Measurements from ENCODE around the gene HEATR9.

- TF ChIP-seq CTCF (IDR thresholded peaks at IDR 0.05; ENCODE audit: insufficient read depth, low read length, poor library complexity, severe bottlenecking): no peak
- no peak for TF ChIP-seq EZH2phosphoT487 (conservative IDR thresholded peaks at IDR 0.05; ENCODE audit: low read length)
Observed at GRCh38 chr17:35912942-35913341, 44.3 kb upstream of the HEATR9 start.
